NB4 (cell line): ENCODE measurements around the gene RARG.
A peak's percentile ranks its signal among the peaks of the same experiment; 100 is the strongest.

Experiments
- DNase-seq: peaks from one replicate; pipeline ENCODE4 v3.0.0; 2010; ENCODE audit warnings: low read depth
- H3K4me3 ChIP-seq: one replicate; pipeline ENCODE4 v1.5.1; 2011; ENCODE audit warnings: mild to moderate bottlenecking, low read depth, low read length, moderate library complexity
- CTCF ChIP-seq: IDR thresholded peaks from one replicate; pipeline ENCODE4 v1.5.1; 2012; ENCODE audit warnings: low read depth, low read length
- MYC ChIP-seq: IDR thresholded peaks from 2 replicates; pipeline ENCODE4 v1.6.1; 2011; ENCODE audit warnings: low read depth, low read length
- POLR2A ChIP-seq: IDR thresholded peaks from 2 replicates; pipeline ENCODE4 v1.6.1; 2011; ENCODE audit warnings: mild to moderate bottlenecking; ENCODE audit not compliant: insufficient read length; ENCODE audit errors: extremely low read depth
- TF ChIP-seq, protein P1 (sequence below): IDR thresholded peaks from 2 replicates; pipeline ENCODE4 v1.6.1; 2011; ENCODE audit warnings: low read depth, low read length

Gene RARG

DNA sequence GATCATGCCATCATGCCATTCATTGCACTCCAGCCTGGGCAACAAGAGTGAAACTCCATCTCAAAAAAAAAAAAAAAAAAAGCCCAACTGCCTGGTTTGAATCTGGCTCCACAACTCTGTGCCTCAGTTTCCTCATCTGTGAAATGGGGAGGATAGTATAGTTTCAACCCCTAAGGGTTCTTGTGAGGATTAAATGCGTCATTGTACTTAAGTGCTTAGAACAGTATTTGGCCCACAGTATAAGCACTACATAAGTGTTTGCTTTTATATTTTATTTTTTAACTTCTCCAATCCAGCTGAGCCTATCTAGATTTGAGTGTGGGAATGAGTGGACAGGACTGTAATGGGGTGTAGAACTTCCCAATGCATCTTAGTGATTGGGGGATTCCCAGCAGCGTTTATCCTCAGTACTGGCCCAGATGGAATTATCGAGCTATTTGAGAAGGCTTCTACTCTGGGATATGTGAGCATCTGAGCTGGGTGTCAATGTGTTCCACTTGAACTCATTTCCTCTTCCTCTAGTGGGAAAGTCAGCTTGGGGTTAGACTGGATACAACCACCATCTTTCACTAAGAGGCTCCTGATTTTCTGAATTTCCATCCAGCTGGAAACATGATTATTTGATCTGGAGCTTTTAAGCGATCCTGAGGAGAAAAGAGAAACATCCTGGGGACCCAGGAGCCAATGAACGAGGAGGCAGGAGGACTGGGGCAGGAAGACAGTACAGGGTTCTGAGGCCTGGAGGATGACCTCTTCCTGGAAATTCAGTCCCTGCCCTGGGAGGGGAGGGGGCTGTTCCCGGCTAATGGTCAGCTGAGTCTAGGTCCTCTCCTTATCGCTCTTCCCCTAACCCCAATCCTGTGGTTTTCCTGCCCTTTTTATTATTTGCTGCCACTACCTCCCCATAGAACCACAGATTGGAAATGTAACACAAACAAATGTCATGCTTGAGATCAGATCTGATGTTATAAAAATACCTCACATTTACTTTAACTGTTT, 26.8 kb upstream of the RARG start:
- TF ChIP-seq, protein P1, sequence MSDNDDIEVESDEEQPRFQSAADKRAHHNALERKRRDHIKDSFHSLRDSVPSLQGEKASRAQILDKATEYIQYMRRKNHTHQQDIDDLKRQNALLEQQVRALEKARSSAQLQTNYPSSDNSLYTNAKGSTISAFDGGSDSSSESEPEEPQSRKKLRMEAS = no peak
- TF ChIP-seq CTCF (no peak), POLR2A (no peak), MYC (no peak)
- DNase-seq = no peak
- no peak overlapping the region for H3K4me3 ChIP-seq

GRCh38 chr12:53255996-53256395, 24.0 kb upstream of the RARG start:
- H3K4me3 ChIP-seq = no peak overlapping the region
- TF ChIP-seq POLR2A = no peak
- TF ChIP-seq MYC = no peak
- TF ChIP-seq, protein P1 = no peak
- no peak for TF ChIP-seq CTCF
- DNase-seq = peak; percentile 86

DNA sequence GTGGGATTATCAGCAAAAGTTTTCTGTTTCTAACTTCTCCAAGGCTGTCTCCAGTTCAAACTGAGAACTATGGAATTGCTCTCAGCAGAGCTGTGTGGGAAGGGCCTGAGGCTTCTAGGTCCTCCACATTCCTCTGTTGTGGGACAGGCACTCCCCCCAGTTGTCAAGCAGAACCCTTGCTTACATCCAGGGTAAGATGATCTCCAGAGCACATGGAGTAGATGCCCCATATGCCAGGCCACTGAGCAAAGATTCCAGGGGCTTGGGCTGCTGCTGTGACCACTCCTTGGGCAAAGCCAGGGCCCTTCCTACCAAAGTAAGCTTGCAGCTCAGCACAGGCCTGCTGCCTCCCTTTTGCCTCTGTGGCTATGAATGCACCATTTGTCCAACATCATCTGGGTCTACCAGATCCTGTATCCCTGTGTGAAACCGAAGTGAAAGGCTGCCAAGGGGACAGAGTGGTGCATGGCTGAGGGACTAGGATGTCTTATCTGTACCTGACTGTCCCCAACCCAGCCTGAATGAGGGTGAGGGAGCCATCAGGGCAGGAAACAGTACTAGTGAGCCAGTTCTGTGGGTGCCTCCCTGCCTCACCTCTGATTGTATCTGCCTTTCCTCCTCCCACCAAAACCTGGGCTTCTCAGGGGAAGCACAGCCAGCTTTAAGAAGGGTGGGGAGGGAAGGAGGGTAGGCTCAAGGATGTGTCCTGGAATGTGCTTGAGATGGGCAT, 23.0 kb upstream of the RARG start:
- no peak overlapping the region for H3K4me3 ChIP-seq
- TF ChIP-seq, protein P1 = no peak
- TF ChIP-seq MYC (no peak), POLR2A (no peak), CTCF (no peak)
- DNase-seq = no peak

DNA sequence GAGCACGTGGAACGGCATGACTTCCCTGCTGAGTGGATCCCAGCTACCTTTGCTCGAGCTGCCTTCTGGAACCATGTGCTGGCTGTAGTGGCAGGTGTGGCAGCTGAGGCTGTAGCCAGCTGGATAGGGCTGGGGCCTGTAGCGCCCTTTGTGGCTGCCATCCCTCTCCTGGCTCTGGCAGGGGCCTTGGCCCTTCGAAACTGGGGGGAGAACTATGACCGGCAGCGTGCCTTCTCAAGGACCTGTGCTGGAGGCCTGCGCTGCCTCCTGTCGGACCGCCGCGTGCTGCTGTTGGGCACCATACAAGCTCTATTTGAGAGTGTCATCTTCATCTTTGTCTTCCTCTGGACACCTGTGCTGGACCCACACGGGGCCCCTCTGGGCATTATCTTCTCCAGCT, 21.3 kb upstream of the RARG start:
- peak overlapping the region; percentile 95 for H3K4me3 ChIP-seq
- no peak for DNase-seq
- TF ChIP-seq CTCF (no peak), MYC (no peak)
- TF ChIP-seq, protein P1 = no peak

GRCh38 chr12:53252349-53252916, 20.4 kb upstream of the RARG start:
- TF ChIP-seq MYC = no peak
- TF ChIP-seq, protein P1 = no peak
- no peak for TF ChIP-seq CTCF
- no peak for TF ChIP-seq POLR2A
- peak overlapping the region; percentile 95 for H3K4me3 ChIP-seq
- DNase-seq = no peak
